PC-9 (cell line): Measurements from ENCODE around the gene ALG6. TPM values are rescaled to one million over a fixed set of nuclear protein-coding genes. Genes with fewer than 3 reads are reported as not detected.

Experiments used
- BruUV-seq: library from RNA; stranded (reverse); fragments of 400-500 nt; replicated peaks from 2 replicates; lab custom pipeline; 2021; lab: Mats Ljungman, UMichigan
- CTCF ChIA-PET: fragments of 300-600 bp; sonication (Branson Sonifier 250); formaldehyde crosslinking; loops from one replicate; lab custom pipeline; 2022; ENCODE audit warnings: antibody characterized with exemption; lab: Charles Lee
- POLR2A ChIA-PET: fragments of 300-600 bp; sonication (Branson Sonifier 250); formaldehyde crosslinking; loops from one replicate; lab custom pipeline; 2022; ENCODE audit warnings: antibody characterized with exemption; ENCODE audit not compliant: unreplicated experiment; lab: Charles Lee
- DNase-seq, 2 experiments: peaks; one replicate each; pipeline versions ENCODE4 v3.0.0 to v3.0.0-alpha.2; 2015 to 2022; ENCODE audit warnings: mixed read lengths in 1 of 2
- H2AFZ ChIP-seq: fragments of 200-600 bp; sonication (generic); 2 replicates; pipeline ENCODE4 v1.8.1; 2017; ENCODE audit warnings: antibody characterized with exemption
- H3F3A ChIP-seq: fragments of 200-600 bp; sonication (generic); 2 replicates; pipeline ENCODE4 v1.8.1; 2017; ENCODE audit warnings: antibody characterized with exemption, mild to moderate bottlenecking, low read depth; ENCODE audit not compliant: insufficient read depth
- H3K27ac ChIP-seq: fragments of 200-600 bp; sonication (generic); 2 replicates; pipeline ENCODE4 v1.6.1; 2016; ENCODE audit warnings: mixed run types
- H3K27me3 ChIP-seq: fragments of 200-600 bp; sonication (generic); 2 replicates; pipeline ENCODE4 v1.6.1; 2016; ENCODE audit warnings: low read depth, mixed run types; ENCODE audit not compliant: insufficient read depth
- H3K36me3 ChIP-seq: fragments of 200-600 bp; sonication (generic); 2 replicates; pipeline ENCODE4 v1.6.1; 2016; ENCODE audit warnings: low read depth, mixed run types
- H3K4me1 ChIP-seq: fragments of 200-600 bp; sonication (generic); replicated peaks from 2 replicates; pipeline ENCODE4 v1.6.1; 2016; ENCODE audit warnings: mixed run types; ENCODE audit not compliant: insufficient read depth
- H3K4me2 ChIP-seq: fragments of 200-600 bp; sonication (generic); 2 replicates; pipeline ENCODE4 v1.6.1; 2017; ENCODE audit warnings: mixed run types
- H3K4me3 ChIP-seq: fragments of 200-600 bp; sonication (generic); 2 replicates; pipeline ENCODE4 v1.6.1; 2016; ENCODE audit warnings: mixed run types
- H3K79me2 ChIP-seq: fragments of 200-600 bp; sonication (generic); 2 replicates; pipeline ENCODE4 v1.6.1; 2017; ENCODE audit warnings: low read depth, mixed run types
- H3K9me2 ChIP-seq: fragments of 200-600 bp; sonication (generic); 2 replicates; pipeline ENCODE4 v1.8.1; 2017; ENCODE audit warnings: mild to moderate bottlenecking; ENCODE audit not compliant: insufficient read depth
- H3K9me3 ChIP-seq: fragments of 200-600 bp; sonication (generic); 2 replicates; pipeline ENCODE4 v1.8.1; 2016; ENCODE audit warnings: low read depth; ENCODE audit not compliant: insufficient read depth
- H4K20me1 ChIP-seq: fragments of 200-600 bp; sonication (generic); 2 replicates; pipeline ENCODE4 v1.8.1; 2017; ENCODE audit not compliant: insufficient read depth
- EZH2 ChIP-seq: fragments of 200-600 bp; sonication (generic); IDR thresholded peaks from 2 replicates; pipeline ENCODE4 v1.8.0; 2017; ENCODE audit warnings: antibody characterized with exemption, low read depth
- intact Hi-C: fragments of 100-400 bp; cut with micrococcal nuclease; formaldehyde crosslinking; loops from one replicate; pipeline ENCODE4 v1.10.0; 2022; ENCODE audit not compliant: unreplicated experiment
- total RNA-seq: library from RNA; stranded (reverse); gene quantifications from 2 replicates; pipeline ENCODE4 v1.2.3, GENCODE V29; 2021
- TF ChIP-seq, protein P1 (sequence below): fragments of 200-600 bp; sonication (generic); conservative IDR thresholded peaks from 2 replicates; pipeline ENCODE4 v1.6.1; 2017; ENCODE audit warnings: mixed run types, antibody characterized with exemption, mild to moderate bottlenecking, moderate library complexity

ALG6 gene
- total RNA-seq, 1 experiment from 2014 or later: 14.7 TPM

DNA sequence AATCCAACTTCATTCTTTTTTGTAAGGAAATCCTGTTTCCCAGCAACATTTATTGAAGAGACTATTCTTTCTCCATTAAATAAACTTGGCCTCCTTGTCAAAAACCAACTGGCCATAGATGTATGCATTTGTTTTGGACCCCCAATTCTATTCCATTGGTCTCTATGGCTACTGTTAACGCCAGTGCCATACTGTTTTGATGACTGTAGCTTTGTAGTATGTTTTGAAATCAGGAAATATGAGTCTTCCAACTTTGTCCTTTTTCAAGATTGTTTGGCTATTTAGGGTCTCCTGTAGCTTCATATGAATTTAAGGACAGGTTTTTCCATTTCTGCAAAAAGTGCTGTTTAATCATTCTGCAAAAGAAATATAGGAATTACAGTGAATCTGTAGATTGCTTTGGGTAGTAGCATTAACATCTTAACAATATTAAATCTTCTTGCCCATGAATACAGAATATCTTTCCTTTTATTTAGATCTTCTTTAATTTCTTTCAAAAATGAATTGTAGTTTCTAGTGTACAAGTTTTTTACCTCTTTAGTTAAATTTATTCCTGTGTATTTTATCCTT lies 94.3 kb downstream of the ALG6 start:
- TF ChIP-seq EZH2: no peak
- TF ChIP-seq, protein P1, sequence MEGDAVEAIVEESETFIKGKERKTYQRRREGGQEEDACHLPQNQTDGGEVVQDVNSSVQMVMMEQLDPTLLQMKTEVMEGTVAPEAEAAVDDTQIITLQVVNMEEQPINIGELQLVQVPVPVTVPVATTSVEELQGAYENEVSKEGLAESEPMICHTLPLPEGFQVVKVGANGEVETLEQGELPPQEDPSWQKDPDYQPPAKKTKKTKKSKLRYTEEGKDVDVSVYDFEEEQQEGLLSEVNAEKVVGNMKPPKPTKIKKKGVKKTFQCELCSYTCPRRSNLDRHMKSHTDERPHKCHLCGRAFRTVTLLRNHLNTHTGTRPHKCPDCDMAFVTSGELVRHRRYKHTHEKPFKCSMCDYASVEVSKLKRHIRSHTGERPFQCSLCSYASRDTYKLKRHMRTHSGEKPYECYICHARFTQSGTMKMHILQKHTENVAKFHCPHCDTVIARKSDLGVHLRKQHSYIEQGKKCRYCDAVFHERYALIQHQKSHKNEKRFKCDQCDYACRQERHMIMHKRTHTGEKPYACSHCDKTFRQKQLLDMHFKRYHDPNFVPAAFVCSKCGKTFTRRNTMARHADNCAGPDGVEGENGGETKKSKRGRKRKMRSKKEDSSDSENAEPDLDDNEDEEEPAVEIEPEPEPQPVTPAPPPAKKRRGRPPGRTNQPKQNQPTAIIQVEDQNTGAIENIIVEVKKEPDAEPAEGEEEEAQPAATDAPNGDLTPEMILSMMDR: no peak
- BruUV-seq: no TSS peak
- ChIA-PET POLR2A (no interaction called here), CTCF (no interaction called here)
- H3K4me2 ChIP-seq: no peak overlapping the region
- H2AFZ ChIP-seq: no peak overlapping the region
- H3K79me2 ChIP-seq: no peaks in the 10 kb centered on the region
- no peaks in the 10 kb centered on the region for H4K20me1 ChIP-seq
- no peak overlapping the region for H3K27ac ChIP-seq
- H3K4me1 ChIP-seq: no peaks in the 10 kb centered on the region
- intact Hi-C loops: loop anchor here (2.0 kb wide), 1 partner anchor 47 kb away; no protein-coding TSS in a partner anchor
- DNase-seq: no peak
- H3K9me3 ChIP-seq: peaks cover 17% of the 10 kb centered on the region; the same call in 1 of the 2 replicates
- H3K36me3 ChIP-seq: peaks cover 13% of the 10 kb centered on the region
- H3K9me2 ChIP-seq: no peaks in the 10 kb centered on the region
- H3K4me3 ChIP-seq: no peak overlapping the region
- H3F3A ChIP-seq: no peaks in the 10 kb centered on the region
- no peaks in the 10 kb centered on the region for H3K27me3 ChIP-seq

DNA sequence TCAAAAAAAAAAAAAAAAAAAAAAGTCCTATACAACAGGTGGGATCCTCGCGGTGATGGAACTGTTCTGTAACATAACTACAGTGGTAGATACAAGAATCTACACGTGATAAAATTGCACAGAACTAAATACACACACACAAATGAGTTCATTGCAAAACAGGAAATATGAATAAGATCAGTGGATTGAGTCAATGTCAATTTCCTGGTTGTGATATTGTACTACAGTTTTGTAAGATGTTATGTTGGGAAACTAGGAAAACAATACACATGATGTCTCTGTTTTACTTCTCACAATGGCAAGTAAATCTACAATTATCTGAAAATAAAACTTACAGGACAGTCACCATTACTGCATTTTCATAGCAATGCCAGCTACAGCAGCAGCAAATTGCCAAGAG lies 95.8 kb downstream of the ALG6 start:
- no peak overlapping the region for H3K27ac ChIP-seq
- TF ChIP-seq EZH2: no peak
- TF ChIP-seq, protein P1: no peak

DNA sequence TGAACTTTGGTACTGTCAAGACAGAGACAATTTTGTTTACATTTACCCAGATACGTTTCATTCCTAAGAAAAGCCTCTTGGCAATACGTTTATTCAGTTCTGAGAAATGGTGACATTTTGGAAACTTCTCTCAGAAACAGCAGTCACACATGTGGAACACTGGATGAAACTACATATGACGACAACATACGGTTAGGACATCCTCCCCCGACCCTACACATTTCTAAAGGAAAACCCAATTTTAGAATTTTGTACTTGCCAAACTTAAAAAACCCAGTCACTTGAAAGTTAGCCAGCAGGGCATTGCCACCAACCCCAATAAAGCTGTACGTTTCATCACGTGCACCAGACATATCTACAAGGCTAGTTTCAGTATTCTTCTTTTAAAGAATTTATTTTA lies 98.8 kb downstream of the ALG6 start:
- no peaks in the 10 kb centered on the region for H3K4me1 ChIP-seq
- ChIA-PET CTCF (no interaction called here), POLR2A (no interaction called here)
- H2AFZ ChIP-seq: no peak overlapping the region
- no peaks in the 10 kb centered on the region for H3F3A ChIP-seq
- no peaks in the 10 kb centered on the region for H3K79me2 ChIP-seq
- H3K4me2 ChIP-seq: no peak overlapping the region
- H3K27ac ChIP-seq: no peak overlapping the region
- DNase-seq: no peak
- no peaks in the 10 kb centered on the region for H3K9me2 ChIP-seq
- H3K36me3 ChIP-seq: peaks cover 13% of the 10 kb centered on the region
- no TSS peak for BruUV-seq
- no peaks in the 10 kb centered on the region for H3K27me3 ChIP-seq
- TF ChIP-seq, protein P1: no peak
- no peak for TF ChIP-seq EZH2
- H4K20me1 ChIP-seq: no peaks in the 10 kb centered on the region
- no peak overlapping the region for H3K4me3 ChIP-seq
- intact Hi-C loops: no loop called here
- peaks cover 25% of the 10 kb centered on the region; the same call in 1 of the 2 replicates for H3K9me3 ChIP-seq

More for the DNA sequence above, 95.8 kb downstream of the ALG6 start:
- H3K4me2 ChIP-seq: no peak overlapping the region
- intact Hi-C loops: no loop called here
- H3K9me2 ChIP-seq: no peaks in the 10 kb centered on the region
- POLR2A ChIA-PET: no interaction called here
- no TSS peak for BruUV-seq
- CTCF ChIA-PET: interaction anchor here (0.6 kb wide), 1 partner anchor 569 kb away, joined by 3 read pairs; no protein-coding TSS in a partner anchor
- no peaks in the 10 kb centered on the region for H3K4me1 ChIP-seq
- no peaks in the 10 kb centered on the region for H3K27me3 ChIP-seq
- H4K20me1 ChIP-seq: no peaks in the 10 kb centered on the region
- no peak overlapping the region for H3K4me3 ChIP-seq
- H3K36me3 ChIP-seq: peaks cover 13% of the 10 kb centered on the region
- no peak for DNase-seq
- H2AFZ ChIP-seq: no peak overlapping the region
- peaks cover 17% of the 10 kb centered on the region; the same call in 1 of the 2 replicates for H3K9me3 ChIP-seq
- no peaks in the 10 kb centered on the region for H3K79me2 ChIP-seq
- no peaks in the 10 kb centered on the region for H3F3A ChIP-seq
